Hematopoietic multipotent progenitor cell treated with erythropoietin and hydrocortisone succinate and interleukin-3 and kit ligand, for 4 days (in vitro differentiated cells): ENCODE data around the gene PTGR3.

Experiments
- DNase-seq: peaks from one replicate; pipeline ENCODE4 v3.0.0-alpha.2; 2015

Gene PTGR3

DNA sequence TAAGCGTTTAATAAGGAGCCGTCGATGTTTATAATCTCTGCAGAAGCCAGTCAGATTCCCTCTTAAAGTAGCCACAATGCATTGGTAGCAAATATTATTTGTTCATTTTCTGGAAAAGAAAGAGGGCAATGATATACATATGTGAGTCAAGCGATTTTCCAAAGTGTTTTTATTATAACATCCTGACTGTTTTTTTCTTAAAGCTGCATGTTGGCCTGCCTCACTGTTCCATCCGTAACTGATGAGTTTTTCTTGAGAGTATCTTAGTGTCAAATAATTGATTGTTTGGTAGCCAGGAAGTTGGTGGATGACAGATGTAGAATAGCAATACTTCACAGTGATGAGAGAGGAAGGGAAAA is 5.4 kb upstream of the PTGR3 start:
- DNase-seq = no peak

DNA sequence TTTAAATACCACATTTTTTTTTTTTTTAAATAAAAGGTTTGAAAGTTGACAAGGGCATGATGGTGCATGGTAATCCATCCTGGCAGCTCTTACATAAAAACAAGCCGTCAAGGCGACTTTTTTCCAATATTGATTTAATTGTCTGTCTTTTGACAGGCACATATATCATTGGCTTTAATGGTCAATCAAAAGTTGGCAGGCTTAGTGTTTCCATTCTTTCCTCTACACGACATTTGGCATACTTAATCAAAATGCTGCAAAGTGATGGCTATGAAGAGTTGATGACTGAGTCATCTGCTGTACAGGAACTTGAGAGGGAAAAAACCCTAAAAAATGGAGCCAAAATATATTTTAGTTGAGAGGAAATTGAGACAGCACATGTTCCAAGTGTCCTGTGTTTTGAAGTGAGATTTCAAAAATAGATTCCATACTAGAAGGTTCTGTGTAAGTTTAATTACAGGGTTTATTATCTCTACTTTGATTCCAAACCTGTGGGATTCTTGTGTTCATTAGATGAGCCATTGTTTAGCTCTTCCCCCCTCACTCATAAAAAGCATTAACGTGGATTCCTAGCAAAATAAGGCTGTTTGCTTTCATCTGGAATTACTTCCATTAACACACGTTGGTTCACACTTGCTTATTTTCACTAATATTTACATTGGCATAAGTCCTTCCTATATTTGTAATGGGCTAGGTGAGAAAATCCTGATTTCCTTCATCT is 4.8 kb upstream of the PTGR3 start:
- no peak for DNase-seq

DNA sequence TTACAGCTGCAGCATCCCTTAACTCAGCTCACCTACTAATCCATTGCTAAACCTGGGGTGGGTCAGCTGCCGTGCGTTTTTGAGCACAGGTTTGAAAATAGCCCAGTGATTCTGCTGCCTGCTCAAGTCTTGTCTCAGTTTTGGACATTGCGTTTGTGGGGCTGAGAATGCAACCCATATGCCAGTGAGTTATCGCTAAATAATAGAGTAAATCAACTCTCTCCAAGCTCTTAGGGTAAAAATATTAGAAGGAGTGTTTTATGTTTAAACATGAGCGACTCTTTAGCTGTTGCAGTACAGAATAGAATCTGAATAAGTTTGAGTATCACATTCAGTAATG is 3.8 kb upstream of the PTGR3 start:
- DNase-seq = no peak

DNA sequence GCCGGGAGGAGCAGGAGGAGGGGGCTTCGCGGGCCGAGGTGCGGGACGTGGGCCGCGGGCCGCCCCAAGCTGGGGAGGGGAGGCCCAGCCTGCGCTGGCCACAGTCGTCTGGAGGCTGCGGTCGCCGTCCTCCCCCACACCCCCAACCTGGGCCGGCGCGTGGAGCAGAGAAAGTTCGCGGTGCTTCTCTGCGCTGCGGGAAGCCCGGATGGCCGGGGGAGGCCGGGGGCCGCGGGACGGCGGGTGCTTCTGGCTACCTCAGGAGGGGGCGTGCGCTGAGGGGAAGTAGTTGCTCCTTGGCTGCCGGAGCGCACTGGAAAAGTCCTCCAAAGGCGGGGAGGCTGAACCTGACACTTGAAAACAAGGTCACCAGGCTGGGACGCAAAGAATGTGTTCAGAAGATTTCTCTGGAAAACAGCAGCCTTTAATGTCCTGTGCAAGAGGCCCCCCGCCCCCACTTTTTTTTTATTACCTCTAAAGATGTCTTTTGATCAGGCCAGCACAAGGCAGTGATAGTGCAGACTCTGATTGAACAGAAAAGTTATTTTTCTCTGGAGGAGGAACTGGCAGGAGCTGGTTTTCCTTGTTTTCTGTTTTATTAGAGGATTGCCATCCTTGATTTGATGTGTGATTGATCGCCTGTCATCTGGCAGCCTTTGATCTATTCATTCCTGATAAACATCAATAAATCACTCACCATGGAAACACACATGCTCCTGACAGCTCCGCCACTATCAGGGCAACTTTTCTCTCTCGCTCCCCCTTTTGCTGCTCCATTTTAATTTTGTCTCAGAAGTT is 3.2 kb upstream of the PTGR3 start:
- DNase-seq = peak; percentile 68

- peak; percentile 38 for DNase-seq
Observed at GRCh38 chr18:75211626-75211952, 2.6 kb upstream of the PTGR3 start.

- DNase-seq = peak; percentile 60
Observed at GRCh38 chr18:75211002-75211621, 2.2 kb upstream of the PTGR3 start.

DNA sequence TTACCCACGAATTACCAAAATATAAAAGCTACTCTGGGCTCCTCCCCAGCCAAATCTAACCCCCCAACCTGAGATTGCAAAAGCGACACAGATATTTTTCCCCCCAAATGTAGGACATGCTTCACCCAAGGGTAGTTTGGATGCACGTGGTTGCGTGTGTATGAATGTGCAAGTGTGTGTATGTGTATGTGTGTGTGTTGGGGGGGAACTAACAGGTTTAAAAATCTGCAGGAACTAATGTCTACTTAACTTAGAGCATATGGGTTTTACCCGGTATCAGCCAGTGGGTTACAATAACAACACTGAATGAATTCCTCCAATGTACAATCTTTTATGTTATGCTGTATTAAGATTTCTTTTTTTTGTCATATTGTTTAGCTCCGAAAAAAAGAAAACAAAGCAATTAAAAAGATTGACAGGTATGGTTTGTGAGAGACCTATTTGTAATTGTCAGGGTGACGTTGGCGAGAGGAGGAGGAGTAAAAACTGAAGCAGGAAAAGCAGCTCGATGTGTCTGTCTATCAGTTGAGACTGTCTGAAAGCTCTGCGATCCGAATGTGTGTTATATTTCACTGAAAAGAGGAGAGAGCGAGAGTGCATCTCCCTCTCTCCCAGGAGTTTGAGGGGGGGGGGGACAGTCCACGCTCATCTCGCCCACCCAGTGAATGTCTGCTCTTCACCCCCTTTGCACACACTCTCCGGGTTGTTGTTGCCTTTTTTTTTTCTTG is 1.5 kb upstream of the PTGR3 start, which contains the start of gene TSHZ1:
Gene TSHZ1, plus strand, starts transcription at position 524 of the 728 bp plus-strand sequence. CDS start 1,080 bp downstream, outside the sequence.
- peak; percentile 95 for DNase-seq

GRCh38 chr18:75209951-75210258 is 966 bp upstream of the PTGR3 start:
- no peak for DNase-seq

DNA sequence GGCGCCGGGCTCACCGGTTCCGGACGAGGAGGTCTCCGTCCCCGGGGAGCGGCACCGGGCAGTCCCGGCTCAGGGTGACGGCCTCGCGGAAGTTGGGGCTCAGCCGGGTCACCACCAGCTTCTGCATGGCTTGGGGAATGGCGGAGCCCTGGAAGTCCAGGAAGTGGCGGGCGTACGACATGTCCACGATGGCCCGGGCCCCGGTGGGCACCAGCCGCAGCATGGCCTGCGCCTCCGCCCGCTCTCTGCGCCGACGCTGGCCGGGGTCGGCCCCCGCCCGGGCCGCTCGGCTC is 157 bp downstream of the PTGR3 start:
- no peak for DNase-seq

GRCh38 chr18:75208155-75208835 is 644 bp downstream of the PTGR3 start:
- peak; percentile 69 for DNase-seq

- peak; percentile 55 for DNase-seq
Observed at GRCh38 chr18:75207310-75208154, 1.4 kb downstream of the PTGR3 start.

- no peak for DNase-seq
Observed at GRCh38 chr18:75206452-75207309, 2.3 kb downstream of the PTGR3 start.

DNA sequence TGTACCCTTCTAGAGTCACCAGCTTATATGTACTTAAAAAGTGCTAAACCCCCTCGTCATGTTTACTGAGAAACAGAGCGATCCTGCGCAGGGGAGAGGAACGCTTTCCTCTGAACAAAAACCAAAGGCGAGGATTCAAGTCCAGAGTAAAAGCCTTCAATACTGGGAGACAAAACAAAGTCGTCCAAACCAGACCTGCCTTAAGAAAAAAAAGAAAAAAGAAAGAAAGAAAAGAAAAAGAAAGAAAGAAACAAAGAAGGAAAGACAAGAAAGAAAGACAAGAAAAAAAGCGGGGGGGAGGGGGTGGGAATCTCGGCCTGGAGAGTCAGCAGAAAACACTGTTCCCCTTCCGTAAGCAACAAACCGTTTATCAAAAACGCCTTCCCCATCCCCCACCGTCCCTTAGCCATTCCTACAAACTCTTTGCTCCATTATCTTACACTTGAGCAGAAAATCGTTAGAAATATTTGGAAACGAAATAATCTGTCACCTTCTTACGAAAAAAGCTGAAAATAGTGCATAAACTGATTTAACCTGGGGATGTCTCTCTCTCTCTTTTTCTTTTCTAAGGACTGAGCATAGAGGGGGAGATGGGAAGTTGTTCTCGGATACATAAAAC is 3.3 kb downstream of the PTGR3 start:
- DNase-seq = peak; percentile 24

GRCh38 chr18:75204732-75205513 is 4.0 kb downstream of the PTGR3 start:
- peak; percentile 30 for DNase-seq

DNA sequence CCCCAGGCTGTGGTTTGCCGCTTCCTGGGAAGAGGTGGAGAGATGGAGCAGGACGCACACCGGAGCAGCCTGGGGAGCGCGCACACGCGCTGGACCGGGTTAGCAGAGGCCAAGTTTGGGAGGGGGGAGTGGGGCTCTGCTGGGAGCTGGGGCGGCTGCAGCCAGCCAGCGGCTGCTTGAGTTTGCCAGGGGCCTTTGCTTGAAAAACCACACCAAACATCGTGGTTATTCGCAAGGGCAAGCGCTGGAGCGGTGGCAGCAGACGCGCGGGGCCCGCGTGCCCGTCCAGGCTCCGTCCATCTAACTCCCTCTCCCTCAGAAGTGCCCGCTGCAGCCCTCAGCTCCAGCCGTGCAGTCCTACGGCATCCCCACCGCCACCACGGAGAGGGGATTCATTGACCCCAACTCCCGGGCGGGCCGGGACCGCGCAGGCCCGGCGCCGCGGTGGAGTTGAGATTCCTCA is 4.6 kb downstream of the PTGR3 start:
- DNase-seq = peak; percentile 31

DNA sequence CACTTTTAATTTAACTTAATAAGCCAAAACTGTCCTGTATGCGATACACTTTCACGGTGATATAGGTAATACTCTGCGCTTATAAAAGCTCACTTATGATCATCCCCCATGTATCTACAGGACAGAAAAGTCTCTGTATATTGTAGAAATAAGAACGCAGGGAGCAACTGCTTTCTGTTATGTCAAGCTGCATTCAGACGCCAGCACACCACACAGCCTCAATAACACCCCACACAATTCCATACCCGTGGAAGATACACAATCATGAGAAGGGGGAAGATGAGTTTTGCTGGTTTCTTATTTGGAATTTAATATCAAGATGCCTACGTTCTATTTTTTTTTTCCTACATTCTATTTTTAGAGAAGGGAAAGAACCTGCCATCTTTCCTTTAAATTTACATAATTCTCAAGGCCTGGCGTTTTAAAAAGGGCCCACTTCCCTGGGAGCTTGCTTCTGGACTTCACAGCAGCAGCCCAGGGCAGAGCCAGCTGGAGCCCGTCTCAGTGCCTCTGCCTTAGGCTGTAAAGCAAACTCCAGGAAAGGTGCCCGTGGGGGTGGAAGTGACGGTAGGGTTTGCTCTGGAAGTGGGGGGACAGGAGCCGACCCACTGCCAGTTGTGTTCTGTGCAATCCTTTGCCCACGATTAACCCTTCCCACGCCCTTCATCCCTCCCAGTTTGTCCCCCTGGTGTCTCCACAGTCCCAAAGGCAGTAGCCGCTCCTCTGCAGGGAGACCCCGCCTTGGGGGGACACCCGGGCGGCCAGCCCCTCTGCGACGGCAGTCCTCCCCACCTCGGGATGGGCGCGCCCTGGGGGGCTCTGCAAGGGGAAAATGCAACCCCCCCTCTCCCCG is 5.3 kb downstream of the PTGR3 start:
- no peak for DNase-seq

DNA sequence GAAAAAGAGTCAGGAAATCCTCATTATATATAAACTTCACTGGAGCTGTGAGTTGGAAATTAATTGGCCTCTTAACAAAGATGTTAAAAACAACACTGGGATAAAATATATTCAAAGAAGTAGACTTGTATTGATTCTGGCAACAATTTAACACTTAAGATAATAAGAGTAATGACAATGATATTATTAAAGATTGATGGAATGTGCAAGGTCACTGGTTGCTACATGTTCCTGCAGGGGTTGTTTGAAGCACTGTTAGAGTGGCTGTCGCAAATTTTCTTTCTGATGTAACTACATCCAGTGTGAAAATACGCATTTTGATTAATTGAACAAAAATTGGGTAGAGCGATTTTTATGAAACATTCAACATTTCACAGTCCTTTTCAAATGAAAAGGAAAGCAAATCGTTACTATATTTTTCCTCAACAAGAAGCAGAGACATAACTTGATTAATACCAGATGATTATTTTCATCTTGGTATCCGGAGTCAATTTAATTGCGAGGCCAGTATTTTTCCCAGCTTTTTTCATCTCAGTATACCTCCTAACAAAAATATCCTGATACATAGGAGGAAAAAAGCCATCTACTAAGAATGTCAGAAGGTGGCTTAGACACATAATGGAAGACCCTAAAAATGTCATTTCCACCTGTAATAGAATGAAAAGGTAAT is 6.1 kb downstream of the PTGR3 start:
- no peak for DNase-seq
